H1 (cell line): ENCODE measurements around the gene G3BP1.

Experiments
- CHD1 ChIP-seq: IDR thresholded peaks from 2 replicates; pipeline ENCODE4 v1.6.1; 2012; ENCODE audit warnings: low read depth, low read length, improper control_type of control experiment
- HDAC6 ChIP-seq: IDR thresholded peaks from one replicate; pipeline ENCODE4 v1.7.1; 2012; ENCODE audit warnings: low read depth, mild to moderate bottlenecking, inconsistent platforms, low read length, moderate library complexity
- KDM1A ChIP-seq: fragments of 200-600, 300-600 bp; sonication (generic); IDR thresholded peaks from 2 replicates; pipeline ENCODE4 v1.7.1; 2016; ENCODE audit warnings: mild to moderate bottlenecking, low read length, borderline replicate concordance
- SIRT6 ChIP-seq: IDR thresholded peaks from one replicate; pipeline ENCODE4 v1.7.1; 2012; ENCODE audit warnings: low read length, inconsistent platforms
- TCF12 ChIP-seq: IDR thresholded peaks from 2 replicates; pipeline ENCODE4 v1.6.1; 2011; ENCODE audit warnings: low read depth, mild to moderate bottlenecking, low read length
- TF ChIP-seq, protein P1 (sequence below), 3 experiments: IDR thresholded peaks; 1 replicate in 2 of 3; 2 replicates in 1 of 3; pipeline versions ENCODE4 v1.5.1 to v1.6.1; 2011; ENCODE audit warnings: low read length in 3 of 3, mild to moderate bottlenecking in 3 of 3, inconsistent platforms in 2 of 3, low read depth in 1 of 3, moderate library complexity in 1 of 3; ENCODE audit not compliant: insufficient read depth in 1 of 3; ENCODE audit errors: control extremely low read depth in 1 of 3

DNA sequence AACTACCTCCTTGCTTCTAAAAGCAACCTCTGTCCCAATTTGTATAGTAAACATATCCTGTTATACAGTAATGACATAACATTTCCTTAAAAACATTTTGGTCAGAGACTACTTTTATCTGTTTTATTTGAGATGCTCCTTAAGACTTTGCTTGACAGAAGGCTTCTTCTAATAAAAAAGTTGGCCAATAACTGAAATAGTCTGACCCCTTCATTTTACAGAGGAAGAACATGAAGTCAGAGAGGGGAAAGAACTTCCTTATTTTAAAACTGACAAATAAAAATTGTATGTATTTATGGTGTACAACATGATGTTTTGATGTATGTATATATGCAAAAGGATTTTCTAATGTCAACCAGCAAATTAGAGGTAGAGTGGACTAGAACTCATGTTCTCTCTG lies 49.2 kb upstream of the G3BP1 start:
- TF ChIP-seq, protein P1, sequence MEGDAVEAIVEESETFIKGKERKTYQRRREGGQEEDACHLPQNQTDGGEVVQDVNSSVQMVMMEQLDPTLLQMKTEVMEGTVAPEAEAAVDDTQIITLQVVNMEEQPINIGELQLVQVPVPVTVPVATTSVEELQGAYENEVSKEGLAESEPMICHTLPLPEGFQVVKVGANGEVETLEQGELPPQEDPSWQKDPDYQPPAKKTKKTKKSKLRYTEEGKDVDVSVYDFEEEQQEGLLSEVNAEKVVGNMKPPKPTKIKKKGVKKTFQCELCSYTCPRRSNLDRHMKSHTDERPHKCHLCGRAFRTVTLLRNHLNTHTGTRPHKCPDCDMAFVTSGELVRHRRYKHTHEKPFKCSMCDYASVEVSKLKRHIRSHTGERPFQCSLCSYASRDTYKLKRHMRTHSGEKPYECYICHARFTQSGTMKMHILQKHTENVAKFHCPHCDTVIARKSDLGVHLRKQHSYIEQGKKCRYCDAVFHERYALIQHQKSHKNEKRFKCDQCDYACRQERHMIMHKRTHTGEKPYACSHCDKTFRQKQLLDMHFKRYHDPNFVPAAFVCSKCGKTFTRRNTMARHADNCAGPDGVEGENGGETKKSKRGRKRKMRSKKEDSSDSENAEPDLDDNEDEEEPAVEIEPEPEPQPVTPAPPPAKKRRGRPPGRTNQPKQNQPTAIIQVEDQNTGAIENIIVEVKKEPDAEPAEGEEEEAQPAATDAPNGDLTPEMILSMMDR (IDR thresholded peaks at IDR 0.05; ENCODE audit: control extremely low read depth in 1 of 3, insufficient read depth in 1 of 3, low read depth in 1 of 3, low read length in 3 of 3) = no peak
- TF ChIP-seq TCF12 (no peak), KDM1A (no peak), SIRT6 (no peak), HDAC6 (no peak), CHD1 (no peak)
